DOHH2 (cell line): Measurements from ENCODE around the gene ADCY10.

ENCODE experiments used
- EZH2phosphoT487 ChIP-seq: fragments of 200-600 bp; sonication (generic); IDR thresholded peaks from 2 replicates; pipeline ENCODE4 v1.6.1; 2017; ENCODE audit warnings: borderline replicate concordance, mild to moderate bottlenecking, antibody characterized with exemption, low read length, moderate library complexity, mixed read lengths
- TF ChIP-seq, protein P1 (sequence below): fragments of 200-600 bp; sonication (generic); IDR thresholded peaks from one replicate; pipeline ENCODE4 v1.5.1; 2014; ENCODE audit warnings: antibody characterized with exemption, mild to moderate bottlenecking, low read depth, low read length; ENCODE audit not compliant: poor library complexity, severe bottlenecking

GRCh38 chr1:167799747-167800146 is 114.2 kb downstream of the ADCY10 start:
- TF ChIP-seq, protein P1, sequence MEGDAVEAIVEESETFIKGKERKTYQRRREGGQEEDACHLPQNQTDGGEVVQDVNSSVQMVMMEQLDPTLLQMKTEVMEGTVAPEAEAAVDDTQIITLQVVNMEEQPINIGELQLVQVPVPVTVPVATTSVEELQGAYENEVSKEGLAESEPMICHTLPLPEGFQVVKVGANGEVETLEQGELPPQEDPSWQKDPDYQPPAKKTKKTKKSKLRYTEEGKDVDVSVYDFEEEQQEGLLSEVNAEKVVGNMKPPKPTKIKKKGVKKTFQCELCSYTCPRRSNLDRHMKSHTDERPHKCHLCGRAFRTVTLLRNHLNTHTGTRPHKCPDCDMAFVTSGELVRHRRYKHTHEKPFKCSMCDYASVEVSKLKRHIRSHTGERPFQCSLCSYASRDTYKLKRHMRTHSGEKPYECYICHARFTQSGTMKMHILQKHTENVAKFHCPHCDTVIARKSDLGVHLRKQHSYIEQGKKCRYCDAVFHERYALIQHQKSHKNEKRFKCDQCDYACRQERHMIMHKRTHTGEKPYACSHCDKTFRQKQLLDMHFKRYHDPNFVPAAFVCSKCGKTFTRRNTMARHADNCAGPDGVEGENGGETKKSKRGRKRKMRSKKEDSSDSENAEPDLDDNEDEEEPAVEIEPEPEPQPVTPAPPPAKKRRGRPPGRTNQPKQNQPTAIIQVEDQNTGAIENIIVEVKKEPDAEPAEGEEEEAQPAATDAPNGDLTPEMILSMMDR, result no peak
- no peak for TF ChIP-seq EZH2phosphoT487
